A673 (cell line): Measurements from ENCODE around the gene PWWP2B. TPM values are rescaled to one million over a fixed set of nuclear protein-coding genes. Genes with fewer than 3 reads are reported as not detected.

ENCODE experiments used
- BruUV-seq: library from RNA; stranded (reverse); fragments of 400-500 nt; replicated peaks from 2 replicates; lab custom pipeline; 2021; lab: Mats Ljungman, UMichigan
- CTCF ChIA-PET: fragments of 300-600 bp; sonication (Branson Sonifier 250); formaldehyde crosslinking; loops from one replicate; lab custom pipeline; 2022; ENCODE audit warnings: antibody characterized with exemption; lab: Charles Lee
- POLR2A ChIA-PET: fragments of 300-600 bp; sonication (Branson Sonifier 250); formaldehyde crosslinking; loops from one replicate; lab custom pipeline; 2022; ENCODE audit warnings: antibody characterized with exemption; ENCODE audit not compliant: low non-redundant PET; lab: Charles Lee
- DNase-seq: peaks from one replicate; pipeline ENCODE4 v3.0.0-alpha.2; 2015; ENCODE audit warnings: low spot score
- H3K27ac ChIP-seq: fragments of 200-600 bp; sonication (generic); 2 replicates; pipeline ENCODE4 v1.5.1; 2016; ENCODE audit warnings: mixed run types, low read depth, mild to moderate bottlenecking, mixed read lengths, antibody characterized with exemption, low read length; ENCODE audit not compliant: poor library complexity, severe bottlenecking
- H3K27me3 ChIP-seq: fragments of 200-600 bp; sonication (generic); replicated peaks from 2 replicates; pipeline ENCODE4 v1.6.1; 2017; ENCODE audit warnings: mixed run types, low read depth, mild to moderate bottlenecking, mixed read lengths, antibody characterized with exemption, low read length; ENCODE audit not compliant: insufficient read depth, poor library complexity
- H3K36me3 ChIP-seq: fragments of 200-600 bp; sonication (generic); 2 replicates; pipeline ENCODE4 v1.6.1; 2016; ENCODE audit warnings: mixed run types, mild to moderate bottlenecking, mixed read lengths, antibody characterized with exemption, low read length; ENCODE audit not compliant: insufficient read depth, poor library complexity, severe bottlenecking
- H3K4me1 ChIP-seq: fragments of 200-600 bp; sonication (generic); 2 replicates; pipeline ENCODE4 v1.6.1; 2017; ENCODE audit warnings: mixed run types, mild to moderate bottlenecking, mixed read lengths, antibody characterized with exemption, low read length; ENCODE audit not compliant: insufficient read depth, poor library complexity, severe bottlenecking
- H3K4me3 ChIP-seq: fragments of 200-600 bp; sonication (generic); 2 replicates; pipeline ENCODE4 v1.5.1; 2016; ENCODE audit warnings: low read depth, mixed run types, mild to moderate bottlenecking, mixed read lengths, low read length; ENCODE audit not compliant: poor library complexity, severe bottlenecking
- H3K9me3 ChIP-seq: fragments of 200-600 bp; sonication (generic); 2 replicates; pipeline ENCODE4 v1.6.1; 2016; ENCODE audit warnings: mixed run types, low read depth, mild to moderate bottlenecking, mixed read lengths, antibody characterized with exemption, low read length; ENCODE audit not compliant: poor library complexity, severe bottlenecking
- EZH2 ChIP-seq: fragments of 200-600 bp; sonication (generic); IDR thresholded peaks from 2 replicates; pipeline ENCODE4 v1.6.1; 2017; ENCODE audit warnings: borderline replicate concordance, low read depth, mild to moderate bottlenecking, mixed read lengths, antibody characterized with exemption, low read length; ENCODE audit not compliant: poor library complexity, severe bottlenecking
- intact Hi-C: fragments of 100-400 bp; cut with micrococcal nuclease; formaldehyde crosslinking; loops from one replicate; pipeline ENCODE4 v1.10.0; 2022; ENCODE audit not compliant: unreplicated experiment
- total RNA-seq: library from RNA; stranded (reverse); gene quantifications from 2 replicates; pipeline ENCODE4 v1.2.3, GENCODE V29; 2021
- TF ChIP-seq, protein P1 (sequence below): fragments of 300-800, 200-600 bp; sonication (generic); conservative IDR thresholded peaks from 2 replicates; pipeline ENCODE4 v1.5.1; 2017; ENCODE audit warnings: low read depth, mild to moderate bottlenecking, antibody characterized with exemption, low read length, moderate library complexity, mixed read lengths

PWWP2B gene
- total RNA-seq, 1 experiment from 2014 or later = 18.6 TPM

- intact Hi-C loops = no loop called here
- DNase-seq = no peak
- no peak for TF ChIP-seq EZH2
- TF ChIP-seq, protein P1, sequence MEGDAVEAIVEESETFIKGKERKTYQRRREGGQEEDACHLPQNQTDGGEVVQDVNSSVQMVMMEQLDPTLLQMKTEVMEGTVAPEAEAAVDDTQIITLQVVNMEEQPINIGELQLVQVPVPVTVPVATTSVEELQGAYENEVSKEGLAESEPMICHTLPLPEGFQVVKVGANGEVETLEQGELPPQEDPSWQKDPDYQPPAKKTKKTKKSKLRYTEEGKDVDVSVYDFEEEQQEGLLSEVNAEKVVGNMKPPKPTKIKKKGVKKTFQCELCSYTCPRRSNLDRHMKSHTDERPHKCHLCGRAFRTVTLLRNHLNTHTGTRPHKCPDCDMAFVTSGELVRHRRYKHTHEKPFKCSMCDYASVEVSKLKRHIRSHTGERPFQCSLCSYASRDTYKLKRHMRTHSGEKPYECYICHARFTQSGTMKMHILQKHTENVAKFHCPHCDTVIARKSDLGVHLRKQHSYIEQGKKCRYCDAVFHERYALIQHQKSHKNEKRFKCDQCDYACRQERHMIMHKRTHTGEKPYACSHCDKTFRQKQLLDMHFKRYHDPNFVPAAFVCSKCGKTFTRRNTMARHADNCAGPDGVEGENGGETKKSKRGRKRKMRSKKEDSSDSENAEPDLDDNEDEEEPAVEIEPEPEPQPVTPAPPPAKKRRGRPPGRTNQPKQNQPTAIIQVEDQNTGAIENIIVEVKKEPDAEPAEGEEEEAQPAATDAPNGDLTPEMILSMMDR = no peak
These were observed 4.6 kb downstream of the PWWP2B start for GRCh38 chr10:132401401-132402118.

GRCh38 chr10:132402781-132403241 lies 5.8 kb downstream of the PWWP2B start:
- peaks cover 11% of the 10 kb centered on the region for H3K36me3 ChIP-seq
- TF ChIP-seq, protein P1 = no peak
- no peak for TF ChIP-seq EZH2
- no peak for DNase-seq
- H3K27ac ChIP-seq = no peak overlapping the region
- peaks cover 11% of the 10 kb centered on the region for H3K4me1 ChIP-seq
- BruUV-seq = no TSS peak
- CTCF ChIA-PET = no interaction called here
- H3K4me3 ChIP-seq = no peak overlapping the region
- POLR2A ChIA-PET = no interaction called here
- H3K9me3 ChIP-seq = no peaks in the 10 kb centered on the region
- H3K27me3 ChIP-seq = no peaks in the 10 kb centered on the region
- intact Hi-C loops = no loop called here

More at GRCh38 chr10:132401401-132402118, 4.6 kb downstream of the PWWP2B start:
- Histone ChIP-seq H3K27ac (no peak overlapping the region), H3K36me3 (peaks cover 11% of the 10 kb centered on the region), H3K4me3 (no peak overlapping the region), H3K27me3 (no peaks in the 10 kb centered on the region), H3K9me3 (no peaks in the 10 kb centered on the region), H3K4me1 (peaks cover 8% of the 10 kb centered on the region)
- CTCF ChIA-PET = no interaction called here
- BruUV-seq = no TSS peak
- POLR2A ChIA-PET = no interaction called here

DNA sequence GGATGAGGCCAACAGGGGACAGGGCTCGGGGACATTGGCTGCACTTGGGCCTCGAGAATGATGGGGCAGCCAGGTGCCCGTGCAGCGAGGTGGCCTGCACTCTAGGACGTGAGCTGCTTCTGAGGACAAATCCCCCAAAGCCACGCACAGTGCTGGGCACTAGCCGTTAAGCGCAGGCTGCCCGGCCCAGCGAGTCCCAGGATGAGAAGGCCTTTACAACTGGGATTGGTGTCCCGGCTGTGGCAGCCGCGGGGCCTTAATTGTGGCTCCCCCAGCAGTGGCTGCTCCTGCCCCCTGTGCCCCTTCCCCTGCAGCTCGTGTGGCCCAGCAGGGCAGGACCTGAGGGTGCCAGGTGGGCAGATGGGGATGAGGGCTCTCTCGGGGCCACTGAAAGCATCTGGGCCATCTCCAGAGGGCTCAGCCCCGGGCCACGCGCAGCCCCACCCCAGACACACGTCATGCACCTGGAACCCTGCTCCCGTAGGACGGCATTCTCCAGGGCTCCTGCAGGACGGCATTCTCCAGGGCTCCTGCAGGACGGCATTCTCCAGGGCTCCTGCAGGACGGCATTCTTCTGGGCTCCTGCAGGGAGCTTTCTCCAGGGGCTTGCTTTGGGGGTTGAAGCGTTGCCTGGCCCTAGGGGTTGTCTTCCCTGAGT lies 6.6 kb downstream of the PWWP2B start:
- Histone ChIP-seq H3K27me3 (no peaks in the 10 kb centered on the region), H3K36me3 (peaks cover 11% of the 10 kb centered on the region), H3K9me3 (no peaks in the 10 kb centered on the region), H3K4me1 (peaks cover 13% of the 10 kb centered on the region), H3K4me3 (no peak overlapping the region), H3K27ac (no peak overlapping the region)
- CTCF ChIA-PET = no interaction called here
- intact Hi-C loops = no loop called here
- POLR2A ChIA-PET = no interaction called here
- DNase-seq = no peak
- no peak for TF ChIP-seq EZH2
- TF ChIP-seq, protein P1 = no peak
- no TSS peak for BruUV-seq
